ENCODE measurements around the gene DEFB114.

The DEFB114 gene

DNA sequence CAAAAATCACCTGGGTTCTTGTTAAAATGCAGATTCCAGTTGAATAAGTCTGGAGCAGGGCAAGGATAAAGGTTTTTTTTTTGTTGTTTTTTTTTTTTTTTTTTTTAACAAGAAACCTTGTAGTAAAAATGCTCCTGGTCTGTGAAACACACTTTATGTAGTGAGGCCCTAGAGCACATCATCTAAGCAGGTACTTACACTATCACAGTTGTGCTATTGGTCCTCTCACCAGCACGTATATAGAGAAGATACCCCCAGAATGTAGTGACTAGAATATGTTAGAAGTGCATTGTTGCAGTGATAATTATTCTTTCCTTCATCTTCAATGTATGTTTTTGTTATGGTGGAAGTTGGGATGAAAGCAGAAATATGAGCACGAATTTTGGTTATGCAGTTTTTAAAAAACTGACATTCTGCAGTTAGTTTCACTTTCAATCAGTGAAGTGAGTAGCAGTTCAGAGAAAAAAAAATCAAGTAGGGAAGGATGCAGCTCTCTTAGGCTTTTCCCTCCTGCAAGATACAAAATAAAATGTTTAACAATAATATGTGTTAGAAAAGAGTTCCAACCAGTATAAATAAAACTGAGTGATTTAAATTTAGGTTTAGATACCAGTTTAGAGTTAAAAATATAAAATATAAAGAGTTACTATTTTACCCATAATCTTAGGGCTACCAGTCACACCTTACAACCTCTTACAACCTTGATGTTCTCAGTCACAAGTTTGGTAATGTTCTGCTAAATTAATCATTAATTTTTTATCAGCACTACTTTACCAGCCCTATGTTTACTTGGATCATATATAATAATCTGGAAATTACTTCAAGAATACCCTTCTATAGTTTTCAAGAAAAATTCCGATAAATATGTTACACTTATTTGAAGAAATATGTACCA is 14.6 kb upstream of the DEFB114 start:
- H3K4me3 ChIP-seq (ENCODE audit: low read length in 2 of 2): peak overlapping the region in 1 of 2 donors; percentile 23
- no peaks in the 10 kb centered on the region for H3K27me3 ChIP-seq (ENCODE audit: control insufficient read depth in 2 of 2, insufficient read depth in 2 of 2, low read length in 2 of 2)
- H3K9ac ChIP-seq (ENCODE audit: low read depth in 1 of 2, low read length in 2 of 2): no peak overlapping the region
- no peaks in the 10 kb centered on the region for H3K36me3 ChIP-seq (ENCODE audit: control insufficient read depth in 2 of 2, insufficient read depth in 2 of 2, low read length in 2 of 2)
- no peaks in the 10 kb centered on the region for H3K9me3 ChIP-seq (ENCODE audit: control insufficient read depth in 2 of 2, low read length in 2 of 2)
- H3K4me1 ChIP-seq (ENCODE audit: control insufficient read depth in 2 of 2, insufficient read depth in 2 of 2, low read length in 2 of 2): no peaks in the 10 kb centered on the region
- H3K27ac ChIP-seq (ENCODE audit: low read depth in 2 of 2, low read length in 2 of 2): no peak overlapping the region

DNA sequence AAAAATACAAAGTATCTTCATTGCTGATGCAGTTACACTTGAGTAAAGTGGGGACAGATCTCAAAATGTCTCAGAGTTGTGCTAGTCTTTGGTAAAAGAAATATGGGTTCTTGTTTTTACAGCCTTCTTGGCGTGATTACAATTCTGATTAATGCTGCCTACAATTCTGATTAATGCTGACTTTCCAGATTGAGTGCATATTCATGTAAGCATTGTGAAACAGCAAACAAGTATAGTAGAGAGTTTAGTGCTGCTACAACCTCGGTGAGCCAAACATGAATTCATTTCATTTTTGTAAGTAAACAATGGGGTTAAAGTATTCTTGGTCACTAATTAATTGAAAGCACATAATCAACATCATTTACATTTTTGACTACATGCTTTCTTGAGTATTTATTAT is 5.6 kb upstream of the DEFB114 start, which contains the start of gene DEFB113:
DEFB113 (minus strand) TSS at position 21 of the 400 bp plus-strand sequence; CDS start at position 21, 0 bp downstream.
- no peaks in the 10 kb centered on the region for H3K36me3 ChIP-seq (ENCODE audit: control insufficient read depth in 2 of 2, insufficient read depth in 2 of 2, low read length in 2 of 2)
- no peak within 1 kb of the TSS for H3K9ac ChIP-seq (ENCODE audit: low read depth in 1 of 2, low read length in 2 of 2)
- H3K9me3 ChIP-seq (ENCODE audit: control insufficient read depth in 2 of 2, low read length in 2 of 2): no peaks in the 10 kb centered on the region
- H3K27me3 ChIP-seq (ENCODE audit: control insufficient read depth in 2 of 2, insufficient read depth in 2 of 2, low read length in 2 of 2): no peaks in the 10 kb centered on the region
- no peaks in the 10 kb centered on the region for H3K4me1 ChIP-seq (ENCODE audit: control insufficient read depth in 2 of 2, insufficient read depth in 2 of 2, low read length in 2 of 2)
- no peak within 1 kb of the TSS for H3K27ac ChIP-seq (ENCODE audit: low read depth in 2 of 2, low read length in 2 of 2)
- no peak within 1 kb of the TSS for H3K4me3 ChIP-seq (ENCODE audit: low read length in 2 of 2)

DNA sequence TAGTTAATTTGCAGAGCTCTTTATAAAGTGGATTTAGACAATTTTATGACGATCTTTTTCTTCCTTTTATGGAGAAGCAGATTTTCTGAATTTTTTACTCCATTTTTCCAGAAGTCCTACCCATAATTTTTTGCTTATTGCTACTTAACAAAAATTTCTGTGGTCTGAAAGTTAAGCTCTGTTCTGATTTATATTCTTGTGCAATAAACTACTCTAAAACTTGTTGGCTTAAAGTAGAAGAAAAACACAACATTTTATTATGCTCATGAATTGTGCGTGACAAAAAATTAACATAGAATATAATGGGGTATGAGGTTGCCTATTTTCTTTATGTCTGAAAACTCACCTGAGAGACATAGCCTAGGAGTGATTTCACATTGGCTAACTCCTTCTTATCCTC is 2.9 kb upstream of the DEFB114 start:
- no peaks in the 10 kb centered on the region for H3K4me1 ChIP-seq (ENCODE audit: control insufficient read depth in 2 of 2, insufficient read depth in 2 of 2, low read length in 2 of 2)
- no peak overlapping the region for H3K4me3 ChIP-seq (ENCODE audit: low read length in 2 of 2)
- no peak overlapping the region for H3K9ac ChIP-seq (ENCODE audit: low read depth in 1 of 2, low read length in 2 of 2)
- no peaks in the 10 kb centered on the region for H3K27me3 ChIP-seq (ENCODE audit: control insufficient read depth in 2 of 2, insufficient read depth in 2 of 2, low read length in 2 of 2)
- H3K36me3 ChIP-seq (ENCODE audit: control insufficient read depth in 2 of 2, insufficient read depth in 2 of 2, low read length in 2 of 2): no peaks in the 10 kb centered on the region
- no peak overlapping the region for H3K27ac ChIP-seq (ENCODE audit: low read depth in 2 of 2, low read length in 2 of 2)
- H3K9me3 ChIP-seq (ENCODE audit: control insufficient read depth in 2 of 2, low read length in 2 of 2): no peaks in the 10 kb centered on the region

DNA sequence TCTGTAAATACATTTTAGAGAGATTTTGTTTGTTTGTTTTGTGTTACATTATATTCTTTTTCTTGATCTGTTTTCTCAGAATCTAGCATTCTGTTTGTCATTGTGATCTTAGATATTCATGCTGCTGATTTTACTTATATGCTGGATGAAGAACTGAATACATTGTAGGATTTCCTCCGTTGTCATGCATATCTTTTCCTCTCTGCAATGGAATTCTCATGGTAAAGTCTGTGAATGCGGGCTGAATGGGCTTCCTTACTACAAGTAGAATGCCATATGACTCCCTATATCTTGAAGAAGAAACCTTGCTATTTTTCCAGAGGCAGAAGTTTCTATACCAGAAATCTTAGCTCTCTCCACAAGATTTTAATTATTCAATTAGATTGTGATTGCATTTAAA is 2.4 kb upstream of the DEFB114 start:
- Histone ChIP-seq H3K4me1 (ENCODE audit: control insufficient read depth in 2 of 2, insufficient read depth in 2 of 2, low read length in 2 of 2) (no peaks in the 10 kb centered on the region), H3K27me3 (ENCODE audit: control insufficient read depth in 2 of 2, insufficient read depth in 2 of 2, low read length in 2 of 2) (no peaks in the 10 kb centered on the region), H3K9me3 (ENCODE audit: control insufficient read depth in 2 of 2, low read length in 2 of 2) (no peaks in the 10 kb centered on the region), H3K9ac (ENCODE audit: low read depth in 1 of 2, low read length in 2 of 2) (no peak overlapping the region), H3K27ac (ENCODE audit: low read depth in 2 of 2, low read length in 2 of 2) (no peak overlapping the region), H3K36me3 (ENCODE audit: control insufficient read depth in 2 of 2, insufficient read depth in 2 of 2, low read length in 2 of 2) (no peaks in the 10 kb centered on the region), H3K4me3 (ENCODE audit: low read length in 2 of 2) (no peak overlapping the region)

DNA sequence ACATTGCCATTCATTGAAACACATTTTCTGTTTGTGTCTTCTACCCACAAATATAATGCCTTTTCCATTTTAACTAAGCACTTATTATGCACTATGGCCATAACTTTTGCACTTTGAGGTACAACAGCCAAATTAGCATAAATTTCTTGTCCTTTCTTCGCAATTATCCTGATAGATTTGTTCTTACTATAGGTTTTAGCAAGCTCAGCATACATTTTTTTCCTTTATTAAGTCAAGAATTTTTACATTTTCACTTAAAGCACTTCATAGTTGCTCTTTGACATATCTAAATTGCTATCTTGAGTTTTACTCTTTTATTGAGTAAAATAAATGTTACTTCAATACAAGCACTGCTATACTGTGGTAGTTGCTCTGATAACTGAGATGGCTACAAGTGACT is 5.8 kb downstream of the DEFB114 start:
- Histone ChIP-seq H3K4me1 (ENCODE audit: control insufficient read depth in 2 of 2, insufficient read depth in 2 of 2, low read length in 2 of 2) (no peaks in the 10 kb centered on the region), H3K27me3 (ENCODE audit: control insufficient read depth in 2 of 2, insufficient read depth in 2 of 2, low read length in 2 of 2) (no peaks in the 10 kb centered on the region), H3K9me3 (ENCODE audit: control insufficient read depth in 2 of 2, low read length in 2 of 2) (no peaks in the 10 kb centered on the region), H3K9ac (ENCODE audit: low read depth in 1 of 2, low read length in 2 of 2) (no peak overlapping the region), H3K36me3 (ENCODE audit: control insufficient read depth in 2 of 2, insufficient read depth in 2 of 2, low read length in 2 of 2) (no peaks in the 10 kb centered on the region), H3K4me3 (ENCODE audit: low read length in 2 of 2) (no peak overlapping the region), H3K27ac (ENCODE audit: low read depth in 2 of 2, low read length in 2 of 2) (no peak overlapping the region)

DNA sequence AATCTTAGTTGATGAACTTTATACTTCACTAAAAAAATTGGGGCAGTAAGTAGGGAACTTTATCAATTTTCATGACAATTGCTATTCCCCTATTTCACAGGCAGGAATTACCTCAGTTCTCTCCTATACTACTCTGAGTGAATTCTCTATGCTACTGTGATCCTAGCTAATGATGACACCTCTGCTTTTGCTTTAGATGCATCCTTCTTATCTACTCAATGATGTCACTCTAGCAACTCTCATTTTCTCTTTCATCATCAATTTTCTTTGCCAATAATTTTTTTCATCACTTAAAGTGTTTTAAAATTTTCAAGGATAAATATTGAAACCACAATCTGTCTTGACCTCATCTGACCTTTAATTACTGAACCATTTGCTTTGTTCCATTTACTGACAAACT is 8.1 kb downstream of the DEFB114 start:
- no peak overlapping the region for H3K9ac ChIP-seq (ENCODE audit: low read depth in 1 of 2, low read length in 2 of 2)
- no peaks in the 10 kb centered on the region for H3K36me3 ChIP-seq (ENCODE audit: control insufficient read depth in 2 of 2, insufficient read depth in 2 of 2, low read length in 2 of 2)
- no peak overlapping the region for H3K27ac ChIP-seq (ENCODE audit: low read depth in 2 of 2, low read length in 2 of 2)
- H3K4me3 ChIP-seq (ENCODE audit: low read length in 2 of 2): no peak overlapping the region
- no peaks in the 10 kb centered on the region for H3K9me3 ChIP-seq (ENCODE audit: control insufficient read depth in 2 of 2, low read length in 2 of 2)
- no peaks in the 10 kb centered on the region for H3K27me3 ChIP-seq (ENCODE audit: control insufficient read depth in 2 of 2, insufficient read depth in 2 of 2, low read length in 2 of 2)
- no peaks in the 10 kb centered on the region for H3K4me1 ChIP-seq (ENCODE audit: control insufficient read depth in 2 of 2, insufficient read depth in 2 of 2, low read length in 2 of 2)

DNA sequence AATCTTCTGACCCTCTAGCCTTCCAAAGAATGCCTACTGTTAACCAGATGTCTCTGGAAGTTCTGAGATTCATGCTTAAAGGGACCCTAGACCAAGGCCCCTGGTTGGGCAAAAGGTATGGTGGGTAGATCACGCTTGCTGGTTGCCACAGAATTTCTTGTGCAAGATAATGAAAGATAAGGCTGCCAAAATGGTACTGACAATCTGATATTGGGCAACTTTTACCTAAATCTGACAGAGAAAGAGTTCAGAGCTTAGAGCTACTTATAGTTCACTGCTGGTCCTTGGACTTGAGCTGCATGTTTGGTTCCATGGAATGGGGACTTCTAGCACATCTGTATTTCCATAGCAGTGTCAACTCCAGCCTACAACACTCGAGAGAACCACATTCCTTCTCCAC is 12.0 kb downstream of the DEFB114 start:
- H3K9ac ChIP-seq (ENCODE audit: low read depth in 1 of 2, low read length in 2 of 2): no peak overlapping the region
- H3K9me3 ChIP-seq (ENCODE audit: control insufficient read depth in 2 of 2, low read length in 2 of 2): no peaks in the 10 kb centered on the region
- no peaks in the 10 kb centered on the region for H3K4me1 ChIP-seq (ENCODE audit: control insufficient read depth in 2 of 2, insufficient read depth in 2 of 2, low read length in 2 of 2)
- H3K36me3 ChIP-seq (ENCODE audit: control insufficient read depth in 2 of 2, insufficient read depth in 2 of 2, low read length in 2 of 2): no peaks in the 10 kb centered on the region
- no peaks in the 10 kb centered on the region for H3K27me3 ChIP-seq (ENCODE audit: control insufficient read depth in 2 of 2, insufficient read depth in 2 of 2, low read length in 2 of 2)
- H3K27ac ChIP-seq (ENCODE audit: low read depth in 2 of 2, low read length in 2 of 2): no peak overlapping the region
- no peak overlapping the region for H3K4me3 ChIP-seq (ENCODE audit: low read length in 2 of 2)

DNA sequence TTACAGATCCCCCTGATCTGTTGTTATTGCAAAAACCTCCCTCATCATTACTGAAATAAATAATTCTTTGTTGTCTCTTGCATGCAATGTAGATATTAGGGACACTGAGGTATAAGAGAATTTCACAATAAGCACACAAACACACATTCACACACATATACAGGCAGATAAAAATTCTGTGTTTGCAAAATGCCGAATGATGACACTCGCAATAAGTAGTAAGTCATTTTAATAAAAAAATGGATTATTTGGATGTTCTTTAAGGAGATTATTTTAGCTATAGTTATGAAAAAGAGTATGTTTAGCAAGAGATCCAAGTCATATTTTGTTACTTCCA is 13.6 kb downstream of the DEFB114 start:
- no peaks in the 10 kb centered on the region for H3K4me1 ChIP-seq (ENCODE audit: control insufficient read depth in 2 of 2, insufficient read depth in 2 of 2, low read length in 2 of 2)
- H3K9ac ChIP-seq (ENCODE audit: low read depth in 1 of 2, low read length in 2 of 2): no peak overlapping the region
- H3K27ac ChIP-seq (ENCODE audit: low read depth in 2 of 2, low read length in 2 of 2): no peak overlapping the region
- no peaks in the 10 kb centered on the region for H3K36me3 ChIP-seq (ENCODE audit: control insufficient read depth in 2 of 2, insufficient read depth in 2 of 2, low read length in 2 of 2)
- H3K9me3 ChIP-seq (ENCODE audit: control insufficient read depth in 2 of 2, low read length in 2 of 2): no peaks in the 10 kb centered on the region
- H3K4me3 ChIP-seq (ENCODE audit: low read length in 2 of 2): no peak overlapping the region
- no peaks in the 10 kb centered on the region for H3K27me3 ChIP-seq (ENCODE audit: control insufficient read depth in 2 of 2, insufficient read depth in 2 of 2, low read length in 2 of 2)

DNA sequence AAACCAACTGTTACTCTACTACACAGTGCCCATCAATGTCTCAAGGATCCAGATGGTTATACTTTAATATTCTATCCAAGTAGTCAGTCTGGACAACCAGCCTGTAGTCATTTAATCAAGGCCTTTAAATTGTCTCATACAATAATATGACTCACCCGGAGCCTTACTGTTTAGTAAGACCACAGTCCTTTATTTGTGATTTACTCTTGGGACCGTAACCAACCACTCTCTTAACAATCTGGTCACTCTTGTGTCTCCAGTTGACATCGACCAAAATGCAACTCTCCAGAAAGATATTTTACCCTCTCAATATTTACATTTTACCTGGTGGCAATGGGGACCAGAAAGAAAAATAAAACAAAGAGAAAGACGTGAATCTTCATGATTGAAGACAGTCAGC is 14.9 kb downstream of the DEFB114 start:
- Histone ChIP-seq H3K9ac (ENCODE audit: low read depth in 1 of 2, low read length in 2 of 2) (no peak overlapping the region), H3K9me3 (ENCODE audit: control insufficient read depth in 2 of 2, low read length in 2 of 2) (no peaks in the 10 kb centered on the region), H3K4me3 (ENCODE audit: low read length in 2 of 2) (no peak overlapping the region), H3K27me3 (ENCODE audit: control insufficient read depth in 2 of 2, insufficient read depth in 2 of 2, low read length in 2 of 2) (no peaks in the 10 kb centered on the region), H3K36me3 (ENCODE audit: control insufficient read depth in 2 of 2, insufficient read depth in 2 of 2, low read length in 2 of 2) (no peaks in the 10 kb centered on the region), H3K27ac (ENCODE audit: low read depth in 2 of 2, low read length in 2 of 2) (no peak overlapping the region), H3K4me1 (ENCODE audit: control insufficient read depth in 2 of 2, insufficient read depth in 2 of 2, low read length in 2 of 2) (no peaks in the 10 kb centered on the region)

DNA sequence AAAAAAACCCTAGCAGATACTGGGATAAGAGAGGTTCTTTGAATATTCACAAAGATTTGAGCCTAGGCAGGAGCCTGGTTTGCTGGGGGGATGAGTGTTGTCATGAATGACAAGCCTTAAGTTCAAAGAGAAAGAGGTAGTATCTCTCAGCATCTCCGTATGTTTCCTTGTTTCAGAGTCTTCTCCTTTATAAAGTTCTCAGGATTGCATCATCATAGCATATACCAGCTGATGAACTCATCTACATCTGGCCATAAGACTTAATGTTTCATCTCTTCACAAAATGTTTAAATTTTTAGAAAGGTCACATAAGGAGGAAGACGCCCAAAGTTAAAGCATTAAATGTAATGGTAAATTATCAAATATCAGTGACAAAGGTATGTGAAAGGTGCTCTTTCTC is 17.1 kb downstream of the DEFB114 start:
- Histone ChIP-seq H3K9me3 (ENCODE audit: control insufficient read depth in 2 of 2, low read length in 2 of 2) (no peaks in the 10 kb centered on the region), H3K27me3 (ENCODE audit: control insufficient read depth in 2 of 2, insufficient read depth in 2 of 2, low read length in 2 of 2) (no peaks in the 10 kb centered on the region), H3K4me1 (ENCODE audit: control insufficient read depth in 2 of 2, insufficient read depth in 2 of 2, low read length in 2 of 2) (no peaks in the 10 kb centered on the region), H3K9ac (ENCODE audit: low read depth in 1 of 2, low read length in 2 of 2) (no peak overlapping the region), H3K36me3 (ENCODE audit: control insufficient read depth in 2 of 2, insufficient read depth in 2 of 2, low read length in 2 of 2) (no peaks in the 10 kb centered on the region), H3K4me3 (ENCODE audit: low read length in 2 of 2) (no peak overlapping the region), H3K27ac (ENCODE audit: low read depth in 2 of 2, low read length in 2 of 2) (no peak overlapping the region)

All from mucosa of rectum (tissue), 2 donors.